ENCODE results near the gene TBL1X. TPM values are rescaled to one million over a fixed set of nuclear protein-coding genes. Genes with fewer than 3 reads are reported as not detected.

The TBL1X gene
- total and polyA plus RNA-seq, 2 of the 4 experiments (the other 2 are of a cell fraction): 16.2 to 20.8 TPM

DNA sequence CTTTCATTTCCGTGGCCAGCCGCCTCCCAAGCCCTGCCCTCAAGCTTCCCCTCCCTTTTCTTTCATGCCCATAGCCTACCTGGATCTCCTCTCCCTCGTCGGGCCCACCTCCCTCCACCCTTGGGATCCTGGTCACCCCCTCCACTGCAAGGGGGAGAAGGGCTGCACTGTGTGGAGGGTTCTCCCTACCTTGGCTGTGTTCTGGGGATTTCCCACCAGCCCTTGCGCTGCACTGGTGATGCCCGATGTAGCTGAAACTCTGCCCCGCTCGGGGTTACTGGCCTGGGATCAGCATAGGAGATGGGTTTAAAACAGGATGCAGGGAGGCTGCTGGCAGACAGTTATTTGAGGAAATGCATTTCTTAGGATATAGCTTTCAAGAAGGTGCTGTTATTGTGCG lies 128.9 kb downstream of the TBL1X start:
- H3K14ac ChIP-seq (replicated peaks; ENCODE audit: low read depth, low read length): no peak overlapping the region
- POLR2A ChIA-PET (ENCODE audit: unreplicated experiment): no interaction called here

More for the DNA sequence above, 128.9 kb downstream of the TBL1X start:
- no TSS peak for BruUV-seq (replicated peaks)
- H2BK15ac ChIP-seq (ENCODE audit: low read depth, low read length): no peak overlapping the region
- peaks cover 3% of the 10 kb centered on the region; the same call in 1 of the 2 replicates for H3K4me1 ChIP-seq (ENCODE audit: control insufficient read depth, insufficient read depth, low read length)
- no peak overlapping the region for H2BK20ac ChIP-seq (ENCODE audit: low read depth, low read length)
- no peak overlapping the region for H4K5ac ChIP-seq (ENCODE audit: low read depth, low read length)
- H3K4ac ChIP-seq (ENCODE audit: low read depth, low read length): no peak overlapping the region
- CTCF ChIA-PET: no interaction called here
- no peaks in the 10 kb centered on the region; the same call in 1 of the 2 replicates for H3K9me3 ChIP-seq (ENCODE audit: control insufficient read depth, insufficient read depth, low read length)
- peak overlapping the region; percentile 12 for H2AK9ac ChIP-seq (replicated peaks; ENCODE audit: low read depth, low read length, poor library complexity)
- no peak overlapping the region for H3K56ac ChIP-seq (ENCODE audit: extremely low read depth, insufficient read depth, low read length)
- H2AK5ac ChIP-seq (ENCODE audit: low read depth, low read length): no peak overlapping the region
- H3K79me1 ChIP-seq (ENCODE audit: low read depth in 1 of 2, low read length in 2 of 2): peaks cover 29 to 43% of the 10 kb centered on the region in 2 experiments
- H3K9ac ChIP-seq (ENCODE audit: low read depth, low read length): no peak overlapping the region
- no peak for TF ChIP-seq MAZ (IDR thresholded peaks at IDR 0.05; ENCODE audit: borderline replicate concordance, low read depth, low read length)
- H3K27ac ChIP-seq (ENCODE audit: insufficient read depth, low read length): no peak overlapping the region
- no peaks in the 10 kb centered on the region for H3K36me3 ChIP-seq (ENCODE audit: control insufficient read depth, insufficient read depth, low read length)
- dilution Hi-C loops (cut with HindIII; ENCODE audit: low sequenced_read_pairs, unreplicated experiment): no loop called here
- H3K4me3 ChIP-seq (ENCODE audit: insufficient read depth, low read depth, low read length): no peak overlapping the region
- H2BK120ac ChIP-seq (ENCODE audit: low read depth, low read length): no peak overlapping the region
- in situ Hi-C loops (cut with MboI; ENCODE audit: low sequenced_read_pairs): no loop called here
- H4K8ac ChIP-seq (ENCODE audit: low read depth in 2 of 2, low read length in 2 of 2): no peak overlapping the region
- ATAC-seq (ENCODE audit: low read depth): no peak
- peaks cover 19% of the 10 kb centered on the region; the same call in 1 of the 2 replicates for H4K20me1 ChIP-seq (ENCODE audit: insufficient read depth, low read length)
- WGBS, 2 experiments (ENCODE audit: extremely low coverage in 2 of 2, insufficient read length in 1 of 2): 100% methylated on average over 4 of the region's 9 CpGs; no CpG with 5 or more reads in 1 of the 2 experiments
- no peak for DNase-seq
- no peak overlapping the region for H2BK5ac ChIP-seq (ENCODE audit: low read depth, low read length, poor library complexity, severe bottlenecking)
- intact Hi-C loops (cut with micrococcal nuclease): no loop called here
- peaks cover 2% of the 10 kb centered on the region; the same call in 1 of the 2 replicates for H3K9me1 ChIP-seq (ENCODE audit: insufficient read depth, low read length)
- H3K27me3 ChIP-seq (ENCODE audit: control insufficient read depth, insufficient read depth, low read length): no peaks in the 10 kb centered on the region
- no peak overlapping the region for H3K4me2 ChIP-seq (ENCODE audit: low read depth, low read length)
- H2AFZ ChIP-seq (replicated peaks; ENCODE audit: low read length, poor library complexity): no peak overlapping the region
- no peak overlapping the region for H3K18ac ChIP-seq (ENCODE audit: low read depth, low read length)
- H3K23ac ChIP-seq (ENCODE audit: low read depth, low read length): no peak overlapping the region
- no peak overlapping the region for H4K91ac ChIP-seq (ENCODE audit: insufficient read depth, low read depth, low read length)

Measured in IMR-90 (cell line).